Inflammatory macrophage (primary cell): ENCODE data around the gene SPANXA1.
"Not testable (repeated sequence)": the region's sequence is repeated elsewhere in the genome, so short reads cannot be mapped to it uniquely, and the experiment has no call there.

ENCODE experiments used
- DNase-seq, 2 donors: peaks; one replicate each; pipeline ENCODE4 v3.0.0-alpha.2; 2020 to 2022
- total RNA-seq, 18 experiments: gene quantifications; one replicate each; lab custom pipeline; 2026; ENCODE audit warnings: mixed read lengths in 6 of 18, inconsistent platforms in 2 of 18; lab: John Stamatoyannopoulos, UW

SPANXA1 gene
- 0 reads per million in 18 experiments for total RNA-seq

DNA sequence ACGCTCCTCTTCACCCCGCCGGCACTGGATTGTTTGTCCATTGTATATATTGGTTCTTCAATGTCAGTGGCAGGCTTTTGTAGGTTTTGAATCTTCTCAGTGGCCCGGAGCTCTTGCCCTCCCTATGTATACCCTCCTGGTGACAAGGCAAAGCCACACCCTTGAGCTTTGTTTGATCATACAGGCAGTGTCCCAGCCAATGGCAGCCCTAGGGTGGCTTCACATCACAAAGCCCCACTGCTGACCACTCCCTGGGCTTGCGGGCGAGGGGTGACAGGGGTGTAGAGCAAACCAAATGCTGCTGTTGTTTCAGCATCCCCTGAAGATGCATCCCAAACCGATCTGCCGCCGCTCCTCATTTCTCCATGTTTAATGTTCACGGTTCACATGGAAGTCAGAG is at the start of gene SPANXA1:
SPANXA1 (minus strand) TSS at position 101 of the 400 bp plus-strand sequence; CDS start at position 41, 60 bp downstream.
- not testable (repeated sequence) for DNase-seq

GRCh38 chrX:141632124-141632523 is 47.6 kb upstream of the SPANXA1 start:
- no peak for DNase-seq

GRCh38 chrX:141619336-141619735 is 34.8 kb upstream of the SPANXA1 start:
- DNase-seq = no peak

- no peak for DNase-seq
Measured at GRCh38 chrX:141609111-141609510, 24.6 kb upstream of the SPANXA1 start.

DNA sequence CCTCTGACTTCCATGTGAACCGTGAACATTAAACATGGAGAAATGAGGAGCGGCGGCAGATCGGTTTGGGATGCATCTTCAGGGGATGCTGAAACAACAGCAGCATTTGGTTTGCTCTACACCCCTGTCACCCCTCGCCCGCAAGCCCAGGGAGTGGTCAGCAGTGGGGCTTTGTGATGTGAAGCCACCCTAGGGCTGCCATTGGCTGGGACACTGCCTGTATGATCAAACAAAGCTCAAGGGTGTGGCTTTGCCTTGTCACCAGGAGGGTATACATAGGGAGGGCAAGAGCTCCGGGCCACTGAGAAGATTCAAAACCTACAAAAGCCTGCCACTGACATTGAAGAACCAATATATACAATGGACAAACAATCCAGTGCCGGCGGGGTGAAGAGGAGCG is 4.9 kb upstream of the SPANXA1 start, which contains the start of gene SPANXA2:
SPANXA2 (plus strand) TSS at position 301 of the 400 bp plus-strand sequence; CDS start at position 361, 60 bp downstream.
- not testable (repeated sequence) for DNase-seq

DNA sequence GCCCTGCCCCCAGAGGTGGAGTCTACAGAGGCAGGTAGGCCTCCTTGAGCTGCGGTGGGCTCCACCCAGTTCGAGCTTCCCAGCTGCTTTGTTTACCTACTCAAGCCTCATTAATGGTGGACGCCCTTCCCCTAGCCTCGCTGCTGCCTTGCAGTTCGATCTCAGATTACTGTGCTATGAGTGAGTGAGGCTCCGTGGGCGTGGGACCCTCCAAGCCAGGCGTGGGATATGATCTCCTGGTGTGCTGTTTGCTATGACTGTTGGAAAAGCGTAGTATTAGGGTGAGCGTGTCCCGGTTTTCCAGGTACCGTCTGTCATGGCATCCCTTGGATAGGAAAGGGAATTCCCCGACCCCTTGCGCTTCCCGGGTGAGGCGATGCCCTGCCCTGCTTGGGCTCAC is 42.0 kb downstream of the SPANXA1 start:
- DNase-seq = not testable (repeated sequence)
